OCI-LY1 (cell line): ENCODE measurements around the gene POMP.

Experiments
- EZH2 ChIP-seq: fragments of 200-600 bp; sonication (generic), shearing (Covaris generic); IDR thresholded peaks from 2 replicates; pipeline ENCODE4 v1.8.0; 2017; ENCODE audit warnings: borderline replicate concordance, mixed run types, mild to moderate bottlenecking, antibody characterized with exemption, low read length, moderate library complexity, mixed read lengths
- TF ChIP-seq, protein P1 (sequence below): fragments of 200-600 bp; sonication (generic), shearing (Covaris generic); IDR thresholded peaks from 2 replicates; pipeline ENCODE4 v1.5.1; 2017; ENCODE audit warnings: mild to moderate bottlenecking, antibody characterized with exemption, low read length, moderate library complexity, mixed read lengths

DNA sequence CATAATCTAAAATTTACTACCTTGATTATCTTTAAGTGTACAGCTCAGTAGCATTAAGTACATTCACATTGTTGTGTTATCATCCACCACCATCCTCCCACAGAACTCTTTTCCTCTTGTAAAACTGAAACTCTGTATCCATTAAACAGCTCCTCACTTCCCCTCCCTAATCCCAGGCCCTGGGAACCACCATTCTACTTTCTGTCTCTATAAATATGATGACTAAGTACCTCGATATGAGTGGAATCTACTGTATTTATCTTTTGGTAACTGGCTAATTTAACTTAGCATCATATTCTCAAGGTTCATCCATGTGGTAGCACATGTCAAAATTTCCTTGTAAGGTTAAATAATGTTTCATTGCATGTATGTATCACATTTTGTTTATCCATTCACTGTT lies 49.0 kb upstream of the POMP start:
- TF ChIP-seq, protein P1, sequence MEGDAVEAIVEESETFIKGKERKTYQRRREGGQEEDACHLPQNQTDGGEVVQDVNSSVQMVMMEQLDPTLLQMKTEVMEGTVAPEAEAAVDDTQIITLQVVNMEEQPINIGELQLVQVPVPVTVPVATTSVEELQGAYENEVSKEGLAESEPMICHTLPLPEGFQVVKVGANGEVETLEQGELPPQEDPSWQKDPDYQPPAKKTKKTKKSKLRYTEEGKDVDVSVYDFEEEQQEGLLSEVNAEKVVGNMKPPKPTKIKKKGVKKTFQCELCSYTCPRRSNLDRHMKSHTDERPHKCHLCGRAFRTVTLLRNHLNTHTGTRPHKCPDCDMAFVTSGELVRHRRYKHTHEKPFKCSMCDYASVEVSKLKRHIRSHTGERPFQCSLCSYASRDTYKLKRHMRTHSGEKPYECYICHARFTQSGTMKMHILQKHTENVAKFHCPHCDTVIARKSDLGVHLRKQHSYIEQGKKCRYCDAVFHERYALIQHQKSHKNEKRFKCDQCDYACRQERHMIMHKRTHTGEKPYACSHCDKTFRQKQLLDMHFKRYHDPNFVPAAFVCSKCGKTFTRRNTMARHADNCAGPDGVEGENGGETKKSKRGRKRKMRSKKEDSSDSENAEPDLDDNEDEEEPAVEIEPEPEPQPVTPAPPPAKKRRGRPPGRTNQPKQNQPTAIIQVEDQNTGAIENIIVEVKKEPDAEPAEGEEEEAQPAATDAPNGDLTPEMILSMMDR: no peak
- no peak for TF ChIP-seq EZH2
